Stimulated activated CD8-positive, alpha-beta memory T cell treated with anti-CD3 and anti-CD28 coated beads, Interleukin-4, amount 100 ng/mL, for 24 hours (primary cell): ENCODE data around the gene CLEC3A.
"Not testable (repeated sequence)": the region's sequence is repeated elsewhere in the genome, so short reads cannot be mapped to it uniquely, and the experiment has no call there.

ENCODE experiments used
- DNase-seq: peaks from one replicate; pipeline ENCODE4 v3.0.0-alpha.2; 2020; ENCODE audit warnings: low read depth

Gene CLEC3A

GRCh38 chr16:78022347-78023060, at the start of gene CLEC3A:
Gene CLEC3A (plus strand): TSS chr16:78022548. CDS start chr16:78022627, 79 bp downstream.
- no peak for DNase-seq

- DNase-seq = no peak
These were observed 47.5 kb upstream of the CLEC3A start for GRCh38 chr16:77974883-77975282.

DNA sequence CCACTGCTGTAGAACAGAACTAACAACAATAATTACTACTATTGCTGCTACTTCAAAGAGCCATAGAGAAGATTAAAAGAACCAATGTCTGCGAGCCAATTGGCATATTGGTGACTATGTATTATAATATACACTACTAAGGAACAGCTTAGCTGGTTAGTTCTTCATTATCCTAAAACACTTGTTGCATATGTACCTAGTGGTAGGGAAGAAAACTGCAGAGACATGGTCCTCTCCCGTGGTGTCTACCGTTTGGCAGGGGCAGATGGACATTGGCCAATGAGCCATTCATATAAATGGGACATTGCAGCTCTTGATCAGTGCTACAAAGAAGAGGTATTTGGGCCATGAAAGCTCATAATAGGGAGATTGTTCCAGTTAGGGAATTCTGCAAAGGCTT, 46.4 kb upstream of the CLEC3A start:
- DNase-seq = no peak

DNA sequence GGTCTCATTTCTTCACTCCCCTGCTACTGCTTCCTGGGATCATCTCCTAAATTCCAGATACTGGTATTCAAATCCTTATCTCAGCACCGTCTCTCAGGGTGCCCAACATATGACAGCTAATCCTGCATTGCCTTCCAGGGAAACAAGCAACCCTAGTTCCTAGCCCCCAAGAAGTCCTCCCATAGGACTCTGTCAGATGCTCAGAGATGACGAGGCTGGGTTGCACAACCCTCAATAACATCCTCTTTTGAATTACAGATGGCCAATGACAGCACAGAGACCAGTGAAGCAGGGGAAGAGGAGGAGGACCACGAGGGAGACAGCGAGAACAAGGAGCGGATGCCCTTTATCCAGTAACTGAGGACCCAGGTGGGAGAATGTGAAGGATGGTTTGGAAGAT, 45.0 kb upstream of the CLEC3A start:
- DNase-seq = no peak

GRCh38 chr16:77985111-77985510, 37.2 kb upstream of the CLEC3A start:
- no peak for DNase-seq

DNA sequence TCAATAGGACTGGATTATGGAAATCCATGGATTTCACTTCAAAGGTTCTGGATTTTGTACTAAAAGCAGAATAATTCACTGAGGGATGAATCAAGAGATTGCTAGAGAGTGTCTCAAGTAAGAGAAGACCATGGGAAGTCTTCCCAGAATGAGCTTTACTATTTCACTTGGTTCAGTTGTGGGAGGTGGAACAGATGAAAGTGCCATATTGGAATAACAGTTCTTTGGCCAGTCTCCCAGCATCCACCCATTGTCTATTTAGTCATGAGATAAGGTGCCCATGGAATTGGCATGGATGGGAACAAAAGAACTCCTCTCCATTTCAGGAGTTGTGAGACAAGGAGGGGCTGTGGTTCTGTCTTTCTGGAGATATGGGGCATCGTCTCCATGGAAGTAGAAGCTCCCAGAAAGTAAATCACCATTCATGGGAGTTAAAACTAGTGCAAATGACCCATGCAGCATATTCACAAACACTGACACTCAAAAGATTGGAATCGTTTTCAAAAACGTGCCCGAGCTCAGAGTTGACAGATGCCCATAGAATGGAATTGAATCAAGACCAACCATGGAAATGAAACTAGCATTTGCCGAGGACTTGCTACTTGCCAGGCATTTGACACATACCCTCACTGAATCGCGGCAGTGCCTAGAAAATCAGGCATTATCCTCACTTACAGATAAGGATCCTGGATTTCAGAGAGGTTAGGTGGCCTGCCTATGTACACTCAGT, 36.2 kb upstream of the CLEC3A start:
- DNase-seq = no peak

DNA sequence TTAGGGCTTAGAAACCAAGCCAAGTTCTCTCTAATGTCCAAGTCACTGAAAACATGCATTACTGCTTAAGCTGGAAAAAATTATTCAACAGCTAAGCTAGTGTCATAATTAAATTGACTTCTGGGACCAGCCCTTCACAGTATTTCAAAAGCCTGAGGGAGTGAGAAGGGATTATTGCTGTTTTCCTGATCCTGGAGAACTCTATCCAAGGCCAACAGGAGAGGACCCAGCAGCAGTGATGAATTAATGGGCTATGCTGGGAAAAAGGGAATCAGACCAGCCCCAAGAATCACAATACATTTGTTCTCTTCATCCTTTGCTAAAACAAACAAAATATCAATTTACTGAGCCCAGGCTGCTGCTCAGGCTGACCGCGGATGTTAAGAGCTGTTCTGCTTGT, 34.5 kb upstream of the CLEC3A start:
- DNase-seq = no peak

DNA sequence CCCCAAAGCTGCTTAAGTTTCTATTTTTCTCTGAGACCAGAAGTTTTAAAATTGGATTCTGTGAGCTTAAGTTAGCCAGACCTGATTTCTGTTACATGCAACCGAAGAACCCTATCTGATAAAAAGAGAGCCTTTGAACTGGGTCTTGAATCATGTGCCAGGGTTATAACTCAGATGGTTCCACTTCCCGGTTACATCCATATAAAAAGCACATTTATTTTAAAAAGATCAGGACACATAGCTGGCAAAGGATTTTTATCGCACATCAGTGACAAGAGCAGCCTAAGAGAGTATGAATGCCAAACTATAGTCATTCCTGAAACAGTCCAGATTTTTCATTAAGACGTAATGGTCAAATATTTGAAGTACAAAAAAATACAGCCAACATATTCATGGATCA, 32.5 kb upstream of the CLEC3A start:
- no peak for DNase-seq

- DNase-seq = no peak
These were observed 30.6 kb upstream of the CLEC3A start for GRCh38 chr16:77991701-77992100.

DNA sequence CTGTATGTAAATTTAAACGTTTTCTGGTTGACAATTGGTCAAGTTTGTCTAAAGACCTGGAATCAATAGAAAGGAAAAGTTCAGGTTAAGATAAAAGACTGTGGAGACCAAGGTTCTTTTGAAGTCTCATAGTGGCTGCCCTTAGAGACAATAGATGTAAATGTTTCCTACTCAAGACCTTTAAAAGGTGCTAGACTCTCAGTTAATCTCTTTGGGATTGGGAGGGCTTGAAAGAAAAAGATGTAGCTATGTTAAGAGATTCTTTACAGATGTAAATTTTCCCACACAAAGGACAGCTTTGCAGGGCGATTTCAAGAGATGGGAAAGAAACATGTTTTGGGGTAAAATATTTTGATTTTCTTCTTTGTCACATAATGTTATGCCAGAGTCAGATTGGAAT, 30.0 kb upstream of the CLEC3A start:
- DNase-seq = not testable (repeated sequence)

- DNase-seq = no peak
These were observed 29.0 kb upstream of the CLEC3A start for GRCh38 chr16:77993111-77993985.

- no peak for DNase-seq
These were observed 26.4 kb upstream of the CLEC3A start for GRCh38 chr16:77995843-77996455.

DNA sequence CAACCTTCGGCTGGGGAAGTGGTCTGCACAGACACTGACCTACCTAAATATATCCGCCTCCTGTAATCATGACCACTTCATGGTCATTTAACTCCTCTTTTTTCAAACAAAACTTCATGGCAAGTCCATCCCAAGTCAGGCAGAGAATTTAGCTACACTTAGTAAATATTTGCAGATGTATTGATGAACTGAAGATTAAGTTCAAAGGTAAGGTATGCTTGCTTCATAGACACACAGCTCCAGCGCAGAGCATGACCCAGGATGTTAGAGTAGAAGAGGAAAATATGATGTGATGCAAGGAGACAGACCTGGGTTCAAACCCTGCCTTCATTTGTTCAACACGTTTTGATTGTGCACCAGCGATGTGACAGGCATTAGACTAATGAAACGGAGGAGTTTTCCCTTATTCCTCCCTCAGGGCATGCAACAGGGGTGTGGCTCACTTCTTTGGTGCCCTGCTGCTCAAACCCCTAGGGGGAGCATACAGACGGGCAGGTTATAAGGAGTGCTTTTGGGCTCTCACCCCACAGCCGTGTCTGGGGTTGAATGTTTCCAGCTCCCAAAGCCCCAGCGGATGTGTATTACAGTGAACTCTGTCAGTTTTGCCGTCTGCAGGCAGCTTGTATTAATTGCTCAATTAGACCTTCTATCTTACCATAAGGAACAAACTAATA, 23.9 kb upstream of the CLEC3A start:
- DNase-seq = no peak

DNA sequence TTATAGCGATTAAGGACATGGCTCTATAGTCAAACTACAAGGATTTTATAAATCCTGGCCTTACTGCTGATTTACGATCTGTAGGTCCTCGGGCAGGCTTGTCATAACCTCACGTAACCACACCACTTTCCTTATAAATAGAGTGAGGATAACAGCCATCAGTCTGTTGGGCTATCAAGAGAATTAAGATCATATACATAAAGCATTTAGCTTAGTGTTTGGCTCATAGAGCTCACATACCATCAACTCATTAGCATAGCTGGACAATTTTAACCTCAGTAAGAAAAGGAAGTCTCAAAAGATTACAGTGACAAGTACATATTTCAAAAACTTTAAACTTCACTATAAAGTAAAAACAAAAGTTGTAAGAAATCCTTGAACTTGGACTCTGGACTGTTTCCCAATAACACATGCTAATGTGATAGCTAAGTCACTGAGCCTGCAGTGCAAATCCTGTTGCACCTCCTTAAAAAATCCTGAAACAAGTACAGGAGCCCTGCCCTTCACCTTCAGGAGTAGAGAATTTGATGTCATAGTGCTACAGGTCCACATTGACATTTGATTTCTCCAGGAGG, 20.8 kb upstream of the CLEC3A start:
- no peak for DNase-seq

DNA sequence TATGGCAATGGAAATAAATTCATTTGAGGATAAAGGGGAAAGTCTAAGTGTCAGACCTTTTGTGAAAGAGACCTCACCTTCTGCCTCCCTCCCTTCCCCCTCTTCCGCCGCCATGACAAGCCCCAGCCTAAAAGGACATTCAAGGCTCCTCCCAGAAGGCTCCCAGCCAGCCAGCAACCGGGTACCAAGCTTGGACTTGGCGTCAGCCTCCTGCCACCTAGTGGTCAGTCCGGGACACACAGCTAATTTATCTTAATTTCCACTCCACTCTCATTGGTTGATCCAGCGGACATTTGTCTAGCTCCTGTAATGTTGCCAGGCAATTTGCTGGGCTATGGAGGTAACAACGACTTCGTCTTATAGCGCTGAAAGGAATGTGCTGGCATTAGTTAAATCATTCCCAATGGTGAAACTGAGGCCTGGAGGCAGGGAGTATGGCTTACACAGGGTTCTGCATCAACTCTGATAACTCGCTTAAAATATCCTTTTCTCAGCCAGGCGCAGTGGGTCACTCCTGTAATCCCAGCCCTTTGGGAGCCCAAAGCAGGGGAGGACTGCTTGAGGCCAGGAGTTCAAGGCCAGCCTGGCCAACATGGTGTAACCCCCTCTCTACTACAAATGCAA, 19.3 kb upstream of the CLEC3A start:
- peak; percentile 50 for DNase-seq

GRCh38 chr16:78004517-78004916, 17.8 kb upstream of the CLEC3A start:
- DNase-seq = no peak

DNA sequence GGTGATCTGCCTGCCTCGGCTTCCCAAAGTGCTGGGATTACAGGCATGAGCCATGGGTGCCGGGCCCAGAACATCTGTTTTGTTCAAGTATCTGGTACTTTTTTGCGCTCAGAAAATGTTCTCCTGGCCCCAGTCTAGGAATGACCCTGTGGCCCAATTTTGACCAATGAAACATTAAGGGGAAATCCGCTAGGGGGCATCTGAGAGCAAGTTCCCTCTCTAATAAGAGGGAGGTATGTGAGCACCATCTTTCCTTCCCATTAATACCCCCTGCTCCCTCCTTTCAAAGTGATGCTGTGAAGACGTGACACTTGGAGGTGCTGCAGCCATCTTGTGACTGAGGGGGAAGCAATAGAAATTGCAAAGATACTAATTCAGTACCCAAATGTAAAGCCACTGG, 16.5 kb upstream of the CLEC3A start:
- DNase-seq = no peak

GRCh38 chr16:78007121-78007520, 15.2 kb upstream of the CLEC3A start:
- no peak for DNase-seq

DNA sequence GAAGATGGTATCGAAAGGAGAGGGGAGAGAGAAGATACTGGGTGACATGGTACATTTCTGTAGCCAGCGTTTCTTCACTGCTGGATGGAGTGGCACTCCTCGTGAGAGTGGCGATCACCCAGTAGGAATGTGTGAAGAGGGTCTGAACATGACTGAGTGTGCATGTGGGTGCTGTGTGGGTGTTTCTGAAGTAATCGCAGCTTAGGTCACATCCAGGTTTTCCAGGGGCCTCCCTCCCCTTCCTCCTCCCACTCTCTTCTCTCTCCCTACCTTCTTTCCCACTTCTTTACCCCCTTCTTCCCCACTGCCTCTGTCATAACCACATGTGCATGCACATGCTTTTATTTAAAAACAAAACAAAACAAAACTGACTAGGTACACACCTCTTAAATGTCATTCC, 1.8 kb downstream of the CLEC3A start:
- no peak for DNase-seq

- DNase-seq = no peak
These were observed 3.3 kb downstream of the CLEC3A start for GRCh38 chr16:78025631-78026030.

- DNase-seq = no peak
These were observed 5.7 kb downstream of the CLEC3A start for GRCh38 chr16:78028018-78028417.
